ENCODE data around the gene NLRP13. TPM values are rescaled to one million over a fixed set of nuclear protein-coding genes. Genes with fewer than 3 reads are reported as not detected.
"Not testable (repeated sequence)": the region's sequence is repeated elsewhere in the genome, so short reads cannot be mapped to it uniquely, and the experiment has no call there.

The NLRP13 gene
- not detected in 2 replicates for total RNA-seq (2014; rRNA removed; shearing (Covaris generic))

- Histone ChIP-seq H3K36me3 (no peaks in the 10 kb centered on the region), H3K27ac (no peak within 1 kb of the TSS), H3K27me3 (replicated peaks) (no peaks in the 10 kb centered on the region), H3K4me1 (replicated peaks) (no peaks in the 10 kb centered on the region), H3K9me3 (replicated peaks) (0 out of 2 replicates have a peak, but pooled peaks cover 2% of the 10 kb centered on the region), H3K4me3 (no peak within 1 kb of the TSS)
- DNase-seq (ENCODE audit: low read depth in 1 of 2, low spot score in 2 of 2) = no peak
Measured at GRCh38 chr19:55931936-55932386, at the start of gene NLRP13. TSS of gene NLRP13 (minus strand) at chr19:55932336. CDS start at chr19:55932311, 25 bp downstream.

GRCh38 chr19:55980415-55980814 is 48.3 kb upstream of the NLRP13 start:
- H3K4me1 ChIP-seq (replicated peaks) = no peaks in the 10 kb centered on the region
- no peak overlapping the region for H3K4me3 ChIP-seq
- H3K36me3 ChIP-seq = no peaks in the 10 kb centered on the region
- DNase-seq (ENCODE audit: low read depth in 1 of 2, low spot score in 2 of 2) = no peak
- H3K27me3 ChIP-seq (replicated peaks) = no peaks in the 10 kb centered on the region
- H3K27ac ChIP-seq = no peak overlapping the region
- H3K9me3 ChIP-seq (replicated peaks) = peaks cover 13% of the 10 kb centered on the region

GRCh38 chr19:55973982-55974381 is 41.8 kb upstream of the NLRP13 start:
- H3K27me3 ChIP-seq (replicated peaks) = no peaks in the 10 kb centered on the region
- no peaks in the 10 kb centered on the region for H3K36me3 ChIP-seq
- H3K9me3 ChIP-seq (replicated peaks) = peaks cover 4% of the 10 kb centered on the region
- DNase-seq (ENCODE audit: low read depth in 1 of 2, low spot score in 2 of 2) = no peak
- no peak overlapping the region for H3K4me3 ChIP-seq
- no peak overlapping the region for H3K27ac ChIP-seq
- no peaks in the 10 kb centered on the region for H3K4me1 ChIP-seq (replicated peaks)

- peaks cover 11% of the 10 kb centered on the region; the same call in 1 of the 2 replicates for H3K9me3 ChIP-seq (replicated peaks)
- no peaks in the 10 kb centered on the region for H3K27me3 ChIP-seq (replicated peaks)
- H3K4me1 ChIP-seq (replicated peaks) = no peaks in the 10 kb centered on the region
- no peaks in the 10 kb centered on the region for H3K36me3 ChIP-seq
- no peak overlapping the region for H3K4me3 ChIP-seq
- no peak for DNase-seq (ENCODE audit: low read depth in 1 of 2, low spot score in 2 of 2)
- H3K27ac ChIP-seq = no peak overlapping the region
Measured at GRCh38 chr19:55962186-55962585, 30.1 kb upstream of the NLRP13 start.

- Histone ChIP-seq H3K9me3 (replicated peaks) (peaks cover 7% of the 10 kb centered on the region; the same call in 1 of the 2 replicates), H3K4me1 (replicated peaks) (no peaks in the 10 kb centered on the region), H3K36me3 (no peaks in the 10 kb centered on the region), H3K27ac (no peak overlapping the region), H3K27me3 (replicated peaks) (no peaks in the 10 kb centered on the region), H3K4me3 (no peak overlapping the region)
- DNase-seq (ENCODE audit: low read depth in 1 of 2, low spot score in 2 of 2) = no peak
Measured at GRCh38 chr19:55959996-55960675, 28.0 kb upstream of the NLRP13 start.

- Histone ChIP-seq H3K4me1 (replicated peaks) (no peaks in the 10 kb centered on the region), H3K36me3 (no peaks in the 10 kb centered on the region), H3K9me3 (replicated peaks) (peaks cover 10% of the 10 kb centered on the region; the same call in 1 of the 2 replicates), H3K4me3 (no peak overlapping the region), H3K27ac (no peak overlapping the region), H3K27me3 (replicated peaks) (no peaks in the 10 kb centered on the region)
- DNase-seq (ENCODE audit: low read depth in 1 of 2, low spot score in 2 of 2) = no peak
Measured at GRCh38 chr19:55958356-55958755, 26.2 kb upstream of the NLRP13 start.

- Histone ChIP-seq H3K36me3 (no peaks in the 10 kb centered on the region), H3K27me3 (replicated peaks) (no peaks in the 10 kb centered on the region), H3K27ac (no peak overlapping the region), H3K4me1 (replicated peaks) (no peaks in the 10 kb centered on the region), H3K9me3 (replicated peaks) (peaks cover 15% of the 10 kb centered on the region), H3K4me3 (no peak overlapping the region)
- DNase-seq (ENCODE audit: low read depth in 1 of 2, low spot score in 2 of 2) = no peak
Measured at GRCh38 chr19:55956431-55956830, 24.3 kb upstream of the NLRP13 start.

- H3K4me3 ChIP-seq; DNase-seq (ENCODE audit: low read depth in 1 of 2, low spot score in 2 of 2); H3K27ac ChIP-seq; H3K27me3 ChIP-seq (replicated peaks); H3K4me1 ChIP-seq (replicated peaks); H3K36me3 ChIP-seq: not testable (repeated sequence)
- peaks cover 16% of the 10 kb centered on the region for H3K9me3 ChIP-seq (replicated peaks)
Measured at GRCh38 chr19:55950566-55950965, 18.4 kb upstream of the NLRP13 start.

- no peak within 1 kb of the TSS for H3K4me3 ChIP-seq
- no peaks in the 10 kb centered on the region for H3K4me1 ChIP-seq (replicated peaks)
- H3K9me3 ChIP-seq (replicated peaks) = peaks cover 12% of the 10 kb centered on the region
- no peaks in the 10 kb centered on the region for H3K27me3 ChIP-seq (replicated peaks)
- no peak for DNase-seq (ENCODE audit: low read depth in 1 of 2, low spot score in 2 of 2)
- H3K27ac ChIP-seq = no peak within 1 kb of the TSS
- H3K36me3 ChIP-seq = no peaks in the 10 kb centered on the region
Measured at GRCh38 chr19:55947532-55947931, 15.4 kb upstream of the NLRP13 start, which contains the start of gene NLRP8. TSS of gene NLRP8 (plus strand) at chr19:55947832.

GRCh38 chr19:55940306-55940705 is 8.2 kb upstream of the NLRP13 start:
- Histone ChIP-seq H3K27me3 (replicated peaks) (no peaks in the 10 kb centered on the region), H3K9me3 (replicated peaks) (peaks cover 5% of the 10 kb centered on the region; the same call in 1 of the 2 replicates), H3K4me3 (no peak overlapping the region), H3K27ac (no peak overlapping the region), H3K36me3 (no peaks in the 10 kb centered on the region), H3K4me1 (replicated peaks) (no peaks in the 10 kb centered on the region)
- no peak for DNase-seq (ENCODE audit: low read depth in 1 of 2, low spot score in 2 of 2)

- H3K9me3 ChIP-seq (replicated peaks) = peaks cover 5% of the 10 kb centered on the region; the same call in 1 of the 2 replicates
Measured at GRCh38 chr19:55939206-55939605, 7.1 kb upstream of the NLRP13 start.

GRCh38 chr19:55935206-55935605 is 3.1 kb upstream of the NLRP13 start:
- H3K9me3 ChIP-seq (replicated peaks) = 0 out of 2 replicates have a peak, but pooled peaks cover 3% of the 10 kb centered on the region

More at GRCh38 chr19:55939206-55939605, 7.1 kb upstream of the NLRP13 start:
- Histone ChIP-seq H3K36me3 (no peaks in the 10 kb centered on the region), H3K27ac (no peak overlapping the region), H3K27me3 (replicated peaks) (no peaks in the 10 kb centered on the region), H3K4me1 (replicated peaks) (no peaks in the 10 kb centered on the region), H3K4me3 (no peak overlapping the region)
- no peak for DNase-seq (ENCODE audit: low read depth in 1 of 2, low spot score in 2 of 2)

GRCh38 chr19:55930996-55931515 is 1.1 kb downstream of the NLRP13 start:
- DNase-seq (ENCODE audit: low read depth in 1 of 2, low spot score in 2 of 2) = no peak
- Histone ChIP-seq H3K27ac (no peak overlapping the region), H3K4me3 (no peak overlapping the region), H3K9me3 (replicated peaks) (0 out of 2 replicates have a peak, but pooled peaks cover 2% of the 10 kb centered on the region), H3K36me3 (no peaks in the 10 kb centered on the region), H3K27me3 (replicated peaks) (no peaks in the 10 kb centered on the region), H3K4me1 (replicated peaks) (no peaks in the 10 kb centered on the region)

More at GRCh38 chr19:55935206-55935605, 3.1 kb upstream of the NLRP13 start:
- no peak for DNase-seq (ENCODE audit: low read depth in 1 of 2, low spot score in 2 of 2)
- H3K36me3 ChIP-seq = no peaks in the 10 kb centered on the region
- H3K27ac ChIP-seq = no peak overlapping the region
- no peaks in the 10 kb centered on the region for H3K27me3 ChIP-seq (replicated peaks)
- no peak overlapping the region for H3K4me3 ChIP-seq
- no peaks in the 10 kb centered on the region for H3K4me1 ChIP-seq (replicated peaks)

- H3K9me3 ChIP-seq (replicated peaks) = peaks cover 11% of the 10 kb centered on the region; the same call in 1 of the 2 replicates
Measured at GRCh38 chr19:55929258-55929657, 2.9 kb downstream of the NLRP13 start.

More at GRCh38 chr19:55929258-55929657, 2.9 kb downstream of the NLRP13 start:
- not testable (repeated sequence) for H3K27ac ChIP-seq; H3K27me3 ChIP-seq (replicated peaks); H3K4me1 ChIP-seq (replicated peaks); H3K36me3 ChIP-seq; DNase-seq (ENCODE audit: low read depth in 1 of 2, low spot score in 2 of 2); H3K4me3 ChIP-seq

All from SJSA1 (cell line).